Measurements from ENCODE around the gene POLR2A.

The POLR2A gene

DNA sequence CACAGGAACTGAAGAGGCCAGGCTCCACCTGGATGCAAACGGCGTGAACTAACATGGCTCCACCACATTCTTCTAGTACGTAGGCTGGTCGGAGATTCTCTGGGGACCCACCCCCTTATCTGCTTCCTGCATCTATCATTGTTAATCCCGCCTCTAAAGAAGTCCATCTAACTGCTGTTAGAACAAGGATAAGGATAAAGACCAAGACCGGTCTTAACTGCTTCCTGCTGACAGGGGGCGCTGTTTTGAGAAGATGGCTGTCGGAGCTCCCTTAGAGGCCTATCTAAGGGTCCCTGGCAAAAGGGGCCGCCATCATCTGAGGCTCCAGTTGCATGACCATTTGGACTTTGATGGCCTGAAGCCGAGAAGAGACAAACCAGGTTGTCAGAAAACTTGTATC is 38.9 kb downstream of the POLR2A start:
- no peak overlapping the region for H3K9ac ChIP-seq (ENCODE audit: low read length)
- WGBS (ENCODE audit: extremely low coverage, insufficient coverage, insufficient read length): no CpG with 5 or more reads among the region's 10 CpGs
- no peak overlapping the region for H2AK5ac ChIP-seq (ENCODE audit: low read length)
- H2BK12ac ChIP-seq (ENCODE audit: low read length): no peak overlapping the region
- H3K36me3 ChIP-seq (ENCODE audit: control insufficient read depth in 1 of 2, insufficient read depth in 2 of 2, low read length in 2 of 2): no peaks in the 10 kb centered on the region
- H4K91ac ChIP-seq (ENCODE audit: low read depth, low read length): no peak overlapping the region
- no peak overlapping the region for H4K8ac ChIP-seq (ENCODE audit: low read depth, low read length)
- no peak overlapping the region for H3K4ac ChIP-seq (ENCODE audit: low read depth, low read length)
- H3K4me3 ChIP-seq (ENCODE audit: low read depth, low read length): no peak overlapping the region
- no peak overlapping the region for H2BK5ac ChIP-seq (ENCODE audit: low read depth, low read length, poor library complexity)
- no peaks in the 10 kb centered on the region for H3K79me2 ChIP-seq (ENCODE audit: control insufficient read depth, insufficient read depth, low read length, poor library complexity)
- H3K27me3 ChIP-seq (ENCODE audit: insufficient read depth, low read length): no peaks in the 10 kb centered on the region
- H3K27ac ChIP-seq (ENCODE audit: low read depth, low read length): no peak overlapping the region
- no peak overlapping the region for H2AFZ ChIP-seq (ENCODE audit: insufficient read depth, low read length, poor library complexity)
- H3K23ac ChIP-seq (ENCODE audit: low read length): no peak overlapping the region
- H4K12ac ChIP-seq (ENCODE audit: low read depth, low read length): no peak overlapping the region
- DNase-seq: peak in 1 of 2 donors; percentile 26
- H2BK120ac ChIP-seq (ENCODE audit: insufficient read depth, low read length, poor library complexity): no peak overlapping the region
- no peaks in the 10 kb centered on the region for H3K79me1 ChIP-seq (ENCODE audit: low read length)
- H3K9me3 ChIP-seq (ENCODE audit: insufficient read depth, low read depth, low read length): peaks cover under 1% of the 10 kb centered on the region
- H3K4me1 ChIP-seq (ENCODE audit: control insufficient read depth in 1 of 2, insufficient read depth in 2 of 2, low read length in 2 of 2): no peaks in the 10 kb centered on the region
- H3K14ac ChIP-seq (ENCODE audit: low read length): no peak overlapping the region
- no peak overlapping the region for H3K4me2 ChIP-seq (ENCODE audit: low read length)
- H3K18ac ChIP-seq (ENCODE audit: low read length): no peak overlapping the region

DNA sequence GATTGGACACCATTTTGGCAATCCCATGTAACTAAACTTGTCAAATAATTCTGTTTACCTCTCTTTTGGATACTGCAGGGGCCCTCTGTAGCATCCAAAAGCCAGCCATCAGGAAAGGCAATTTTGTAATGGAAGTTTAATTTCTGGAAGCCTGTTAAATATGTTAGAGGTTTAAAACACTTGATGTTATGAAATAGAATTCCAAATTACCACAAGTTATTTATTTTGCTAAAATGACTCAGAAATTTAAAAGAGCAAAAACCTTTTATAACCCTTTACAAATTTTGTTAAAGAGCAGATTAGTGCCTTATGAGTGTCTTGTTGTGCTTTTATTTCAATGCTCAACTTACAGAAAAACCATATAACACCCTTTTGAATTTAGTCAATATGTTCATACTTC is 44.7 kb downstream of the POLR2A start:
- Histone ChIP-seq H2AK5ac (ENCODE audit: low read length) (no peak overlapping the region), H4K12ac (ENCODE audit: low read depth, low read length) (no peak overlapping the region), H2BK5ac (ENCODE audit: low read depth, low read length, poor library complexity) (no peak overlapping the region), H4K91ac (ENCODE audit: low read depth, low read length) (no peak overlapping the region), H3K23ac (ENCODE audit: low read length) (no peak overlapping the region), H3K79me1 (ENCODE audit: low read length) (no peaks in the 10 kb centered on the region), H3K27ac (ENCODE audit: low read depth, low read length) (no peak overlapping the region), H3K14ac (ENCODE audit: low read length) (no peak overlapping the region), H2AFZ (ENCODE audit: insufficient read depth, low read length, poor library complexity) (no peak overlapping the region), H3K18ac (ENCODE audit: low read length) (no peak overlapping the region), H3K79me2 (ENCODE audit: control insufficient read depth, insufficient read depth, low read length, poor library complexity) (no peaks in the 10 kb centered on the region), H3K4me1 (ENCODE audit: control insufficient read depth in 1 of 2, insufficient read depth in 2 of 2, low read length in 2 of 2) (no peaks in the 10 kb centered on the region), H3K4me2 (ENCODE audit: low read length) (no peak overlapping the region), H2BK120ac (ENCODE audit: insufficient read depth, low read length, poor library complexity) (no peak overlapping the region), H3K27me3 (ENCODE audit: insufficient read depth, low read length) (no peaks in the 10 kb centered on the region), H3K9ac (ENCODE audit: low read length) (no peak overlapping the region), H4K8ac (ENCODE audit: low read depth, low read length) (no peak overlapping the region), H3K36me3 (ENCODE audit: control insufficient read depth in 1 of 2, insufficient read depth in 2 of 2, low read length in 2 of 2) (no peaks in the 10 kb centered on the region), H3K9me3 (ENCODE audit: insufficient read depth, low read depth, low read length) (peaks cover 7% of the 10 kb centered on the region), H3K4me3 (ENCODE audit: low read depth, low read length) (no peak overlapping the region), H2BK12ac (ENCODE audit: low read length) (no peak overlapping the region), H3K4ac (ENCODE audit: low read depth, low read length) (no peak overlapping the region)
- DNase-seq: no peak

DNA sequence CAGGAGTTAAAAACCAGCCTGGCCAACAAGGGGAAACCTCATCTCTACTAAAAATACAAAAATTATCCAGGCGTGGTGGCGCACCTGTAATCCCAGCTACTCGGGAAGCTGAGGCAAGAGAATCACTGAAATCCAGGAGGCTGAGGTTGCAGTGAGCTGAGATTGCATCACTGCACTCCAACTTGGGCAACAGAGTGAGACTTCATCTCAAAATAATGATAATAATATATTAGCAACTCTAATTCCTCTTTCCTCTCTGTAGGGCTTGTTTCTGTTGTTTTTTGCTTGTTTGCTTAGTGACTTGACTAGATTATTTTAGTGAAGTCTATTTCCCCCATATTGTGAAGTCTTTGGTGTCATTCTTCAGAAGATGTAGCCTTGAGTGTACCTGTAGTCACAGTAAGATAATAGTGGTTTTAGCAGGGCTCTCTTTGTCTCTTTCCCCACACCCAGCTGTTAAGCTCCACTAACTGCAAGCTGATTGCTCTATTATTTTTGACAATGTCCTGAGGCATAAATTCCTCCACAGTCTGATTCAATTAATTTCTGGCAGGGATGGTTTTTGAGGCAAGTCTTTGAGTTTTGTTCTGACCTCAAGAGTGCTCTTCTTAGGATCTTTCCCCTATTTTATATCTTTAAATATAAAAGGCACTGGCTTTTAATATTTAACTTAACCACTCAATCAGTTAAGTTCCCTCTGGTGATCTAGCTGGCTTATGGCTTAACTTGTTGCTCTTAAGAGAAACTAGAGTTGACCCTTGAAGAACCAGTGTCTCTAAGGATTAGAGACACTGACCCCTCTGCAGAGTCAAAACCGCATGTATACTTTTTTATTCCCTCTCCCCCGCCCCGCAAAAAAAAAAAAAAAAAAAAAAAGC is 46.1 kb downstream of the POLR2A start:
- Histone ChIP-seq H3K79me2 (ENCODE audit: control insufficient read depth, insufficient read depth, low read length, poor library complexity) (no peaks in the 10 kb centered on the region), H3K14ac (ENCODE audit: low read length) (no peak overlapping the region)
- DNase-seq: no peak

DNA sequence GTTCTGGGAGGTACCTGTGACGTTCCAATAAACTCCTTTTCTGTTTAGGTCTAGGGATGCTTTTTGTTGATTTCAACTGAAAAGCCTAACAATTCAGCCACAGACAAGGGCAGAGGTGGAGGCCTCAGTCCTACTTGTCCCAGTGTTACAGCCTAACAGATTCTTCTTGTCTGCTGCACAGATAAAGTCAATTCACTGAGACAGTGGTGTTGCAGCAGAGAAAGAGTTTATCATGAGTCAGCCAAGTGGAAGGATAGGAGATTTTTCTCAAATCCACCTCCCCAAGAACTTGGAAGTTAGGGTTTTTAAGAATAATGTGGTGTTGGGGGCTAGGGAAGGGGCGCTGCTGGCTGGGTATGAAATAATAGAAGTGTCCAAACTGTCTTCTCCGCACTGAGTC is 53.9 kb downstream of the POLR2A start:
- WGBS (ENCODE audit: extremely low coverage, insufficient coverage, insufficient read length): no CpG with 5 or more reads among the region's 3 CpGs
- Histone ChIP-seq H3K14ac (ENCODE audit: low read length) (no peak overlapping the region), H3K9ac (ENCODE audit: low read length) (no peak overlapping the region), H3K27ac (ENCODE audit: low read depth, low read length) (no peak overlapping the region), H4K12ac (ENCODE audit: low read depth, low read length) (no peak overlapping the region), H3K79me1 (ENCODE audit: low read length) (no peaks in the 10 kb centered on the region), H3K18ac (ENCODE audit: low read length) (no peak overlapping the region), H2AFZ (ENCODE audit: insufficient read depth, low read length, poor library complexity) (no peak overlapping the region), H3K9me3 (ENCODE audit: insufficient read depth, low read depth, low read length) (peaks cover 15% of the 10 kb centered on the region), H3K4me2 (ENCODE audit: low read length) (no peak overlapping the region), H4K8ac (ENCODE audit: low read depth, low read length) (no peak overlapping the region), H3K79me2 (ENCODE audit: control insufficient read depth, insufficient read depth, low read length, poor library complexity) (no peaks in the 10 kb centered on the region), H3K36me3 (ENCODE audit: control insufficient read depth in 1 of 2, insufficient read depth in 2 of 2, low read length in 2 of 2) (no peaks in the 10 kb centered on the region), H2BK120ac (ENCODE audit: insufficient read depth, low read length, poor library complexity) (no peak overlapping the region), H4K91ac (ENCODE audit: low read depth, low read length) (no peak overlapping the region), H3K4me1 (ENCODE audit: control insufficient read depth in 1 of 2, insufficient read depth in 2 of 2, low read length in 2 of 2) (no peaks in the 10 kb centered on the region), H3K4ac (ENCODE audit: low read depth, low read length) (no peak overlapping the region), H3K4me3 (ENCODE audit: low read depth, low read length) (no peak overlapping the region), H2AK5ac (ENCODE audit: low read length) (no peak overlapping the region), H3K23ac (ENCODE audit: low read length) (no peak overlapping the region), H2BK5ac (ENCODE audit: low read depth, low read length, poor library complexity) (no peak overlapping the region), H2BK12ac (ENCODE audit: low read length) (no peak overlapping the region), H3K27me3 (ENCODE audit: insufficient read depth, low read length) (no peaks in the 10 kb centered on the region)
- DNase-seq: no peak

More for the DNA sequence above, 46.1 kb downstream of the POLR2A start:
- Histone ChIP-seq H2AK5ac (ENCODE audit: low read length) (no peak overlapping the region), H3K36me3 (ENCODE audit: control insufficient read depth in 1 of 2, insufficient read depth in 2 of 2, low read length in 2 of 2) (no peaks in the 10 kb centered on the region), H3K4ac (ENCODE audit: low read depth, low read length) (no peak overlapping the region), H3K23ac (ENCODE audit: low read length) (no peak overlapping the region), H3K4me1 (ENCODE audit: control insufficient read depth in 1 of 2, insufficient read depth in 2 of 2, low read length in 2 of 2) (no peaks in the 10 kb centered on the region), H4K12ac (ENCODE audit: low read depth, low read length) (no peak overlapping the region), H2BK5ac (ENCODE audit: low read depth, low read length, poor library complexity) (no peak overlapping the region), H3K79me1 (ENCODE audit: low read length) (no peaks in the 10 kb centered on the region), H4K91ac (ENCODE audit: low read depth, low read length) (no peak overlapping the region), H2BK12ac (ENCODE audit: low read length) (no peak overlapping the region), H3K18ac (ENCODE audit: low read length) (no peak overlapping the region), H2AFZ (ENCODE audit: insufficient read depth, low read length, poor library complexity) (no peak overlapping the region), H3K27me3 (ENCODE audit: insufficient read depth, low read length) (no peaks in the 10 kb centered on the region), H3K9ac (ENCODE audit: low read length) (no peak overlapping the region), H3K9me3 (ENCODE audit: insufficient read depth, low read depth, low read length) (peaks cover 9% of the 10 kb centered on the region), H3K4me2 (ENCODE audit: low read length) (no peak overlapping the region), H4K8ac (ENCODE audit: low read depth, low read length) (no peak overlapping the region), H2BK120ac (ENCODE audit: insufficient read depth, low read length, poor library complexity) (no peak overlapping the region), H3K4me3 (ENCODE audit: low read depth, low read length) (no peak overlapping the region), H3K27ac (ENCODE audit: low read depth, low read length) (no peak overlapping the region)
- WGBS (ENCODE audit: extremely low coverage, insufficient coverage, insufficient read length): no CpG with 5 or more reads among the region's 6 CpGs
